CD4-positive, alpha-beta T cell treated with Interleukin-15 for 1 hour (primary cell): Measurements from ENCODE around the gene TBX5.

ENCODE experiments used
- DNase-seq: peaks from one replicate; pipeline ENCODE4 v3.0.0-alpha.2; 2020

The TBX5 gene

GRCh38 chr12:114316076-114316475 lies 89.9 kb downstream of the TBX5 start:
- DNase-seq: no peak

- no peak for DNase-seq
Observed at GRCh38 chr12:114314974-114315720, 90.8 kb downstream of the TBX5 start.

GRCh38 chr12:114314403-114314802 lies 91.5 kb downstream of the TBX5 start:
- no peak for DNase-seq

- DNase-seq: no peak
Observed at GRCh38 chr12:114313910-114314309, 92.0 kb downstream of the TBX5 start.

GRCh38 chr12:114311974-114312373 lies 94.0 kb downstream of the TBX5 start:
- no peak for DNase-seq

- DNase-seq: no peak
Observed at GRCh38 chr12:114306646-114307045, 99.3 kb downstream of the TBX5 start.

GRCh38 chr12:114305446-114305845 lies 100.5 kb downstream of the TBX5 start:
- DNase-seq: no peak
